Fibroblast of skin of left biceps (primary cell): ENCODE results near the gene GABRG3.
"Not testable (repeated sequence)": the region's sequence is repeated elsewhere in the genome, so short reads cannot be mapped to it uniquely, and the experiment has no call there.

Experiments
- DNase-seq, 2 experiments: peaks; one replicate each; pipeline ENCODE4 v3.0.0-alpha.2; 2013; ENCODE audit warnings: low read depth in 2 of 2

Gene GABRG3

DNA sequence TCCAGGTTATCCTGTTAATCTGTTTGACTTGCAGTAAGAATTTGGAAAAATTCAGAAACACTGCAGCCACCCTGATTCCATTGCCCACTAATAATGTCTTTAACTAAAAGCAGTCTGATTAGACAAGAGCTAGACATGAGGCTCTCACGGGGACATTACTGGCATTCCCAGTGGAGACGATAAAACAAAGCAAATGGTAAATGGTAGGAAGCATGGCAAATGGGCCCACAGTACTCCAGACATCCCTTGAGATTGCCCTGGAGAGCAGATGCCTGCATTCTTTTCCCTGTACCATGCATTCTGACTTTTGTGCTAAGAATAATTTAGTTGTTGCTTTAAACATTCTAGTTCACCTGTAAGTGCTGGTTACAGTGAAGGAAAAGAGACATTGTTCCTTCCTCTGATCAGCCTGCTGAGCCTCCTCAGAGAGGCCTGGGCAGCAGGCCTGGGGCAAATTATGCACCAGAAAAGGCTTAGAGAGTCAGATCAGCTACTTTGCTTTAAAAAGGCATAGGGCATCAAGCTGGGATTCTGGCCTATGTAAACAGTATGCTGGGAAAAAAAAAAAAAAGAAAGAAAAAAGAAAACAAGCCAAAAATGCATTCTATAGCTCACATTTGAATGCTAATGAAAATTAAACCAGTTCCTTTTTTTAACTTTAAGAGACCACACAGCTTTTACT, 204.6 kb downstream of the GABRG3 start:
- DNase-seq = no peak

GRCh38 chr15:27176785-27177406, 205.9 kb downstream of the GABRG3 start:
- DNase-seq = no peak

GRCh38 chr15:27179789-27180188, 208.8 kb downstream of the GABRG3 start:
- no peak for DNase-seq

DNA sequence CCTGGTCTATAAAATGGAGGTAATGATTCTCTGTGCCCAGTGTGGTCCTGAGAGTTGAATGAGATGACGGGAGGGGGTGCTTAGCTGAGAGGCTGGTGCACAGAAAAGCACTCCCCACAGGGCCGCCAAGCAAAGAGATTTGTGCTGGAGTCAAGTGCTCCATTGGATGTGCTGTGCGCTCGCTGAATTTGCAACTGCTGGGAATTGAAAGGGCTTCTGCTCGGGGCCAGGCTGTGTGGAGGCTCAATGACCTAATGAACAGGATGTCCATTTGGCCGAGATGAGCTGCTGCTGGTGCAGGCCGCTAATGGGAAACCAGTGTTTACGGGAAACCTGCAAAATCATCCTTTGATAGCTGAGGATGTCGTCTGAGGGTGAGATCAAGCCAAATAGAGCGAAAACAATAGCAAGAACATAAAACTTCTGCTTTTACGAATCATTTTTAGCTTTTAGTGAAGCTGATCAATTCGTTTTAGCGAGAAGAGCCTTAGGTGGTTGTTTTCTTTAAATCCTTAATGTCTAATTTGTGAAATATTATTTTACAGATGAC, 211.7 kb downstream of the GABRG3 start:
- no peak for DNase-seq

DNA sequence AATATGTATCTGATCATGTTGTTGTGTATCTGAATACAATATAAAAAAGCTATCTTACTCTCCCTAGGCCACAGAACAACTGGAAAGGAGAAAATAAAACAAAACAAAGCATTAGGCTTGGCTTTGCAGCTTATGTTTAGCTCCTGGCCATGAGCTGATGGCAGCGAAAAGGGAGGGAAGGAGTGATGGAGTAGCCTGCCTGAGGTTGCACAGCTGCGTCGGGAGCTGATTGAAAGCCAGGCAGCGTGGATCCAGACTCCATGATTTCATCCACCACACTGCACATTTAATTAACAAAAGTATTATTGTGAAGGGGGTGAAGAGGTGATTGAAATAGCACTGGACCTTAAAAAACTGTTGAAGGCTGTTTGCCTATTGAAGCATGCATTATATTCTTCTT, 212.2 kb downstream of the GABRG3 start:
- peak; percentile 6 to 13 for DNase-seq

DNA sequence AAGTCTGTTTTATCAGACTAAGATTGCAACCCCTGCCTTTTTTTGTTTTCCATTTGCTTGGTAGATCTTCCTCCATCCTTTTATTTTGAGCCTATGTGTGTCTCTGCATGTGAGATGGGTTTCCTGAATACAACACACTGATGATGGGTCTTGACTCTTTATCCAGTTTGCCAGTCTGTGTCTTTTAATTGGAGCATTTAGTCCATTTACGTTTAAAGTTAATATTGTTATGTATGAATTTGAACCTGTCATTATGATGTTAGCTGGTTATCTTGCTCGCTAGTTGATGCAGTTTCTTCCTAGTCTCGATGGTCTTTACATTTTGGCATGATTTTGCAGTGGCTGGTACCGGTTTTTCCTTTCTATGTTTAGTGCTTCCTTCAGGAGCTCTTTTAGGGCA, 220.5 kb downstream of the GABRG3 start:
- not testable (repeated sequence) for DNase-seq

DNA sequence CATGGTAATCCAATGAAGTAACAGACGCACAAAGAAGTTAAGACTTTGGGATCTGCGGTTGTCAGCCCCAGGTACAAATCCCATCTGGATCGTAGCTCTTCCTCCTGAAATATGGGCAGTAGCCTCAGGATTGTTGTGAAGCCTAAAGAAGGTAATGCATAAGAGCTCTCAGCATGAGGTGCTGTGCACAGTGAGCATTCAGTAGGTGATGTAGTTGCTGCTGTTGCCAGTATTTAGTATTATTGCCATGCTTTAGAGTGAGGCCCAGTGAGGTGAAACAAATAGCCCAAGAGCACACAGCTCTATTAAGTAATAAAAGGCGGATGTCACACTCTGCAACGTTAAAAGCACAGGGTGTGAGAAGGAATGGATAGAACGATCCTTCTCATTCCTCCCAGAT, 225.7 kb downstream of the GABRG3 start:
- no peak for DNase-seq

GRCh38 chr15:27201425-27201824, 230.4 kb downstream of the GABRG3 start:
- no peak for DNase-seq

DNA sequence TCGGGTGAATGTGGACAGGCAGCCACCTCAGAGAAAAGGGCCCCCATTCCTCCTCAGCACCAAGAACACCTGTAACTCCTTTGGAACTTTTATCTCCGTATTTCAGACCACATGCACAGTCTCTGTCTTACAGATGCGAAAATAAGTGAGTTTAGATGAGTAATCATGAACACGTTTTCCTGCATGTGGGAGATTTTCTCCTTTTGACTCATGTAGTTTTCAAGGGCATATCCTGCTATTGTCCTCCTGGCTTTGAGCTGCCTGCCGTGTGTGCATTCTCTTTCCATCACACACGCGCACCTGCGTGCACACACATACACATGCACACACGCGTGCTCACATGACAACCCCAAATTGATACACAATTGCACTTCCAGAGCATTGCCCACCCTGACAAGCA, 239.2 kb downstream of the GABRG3 start:
- DNase-seq = no peak

DNA sequence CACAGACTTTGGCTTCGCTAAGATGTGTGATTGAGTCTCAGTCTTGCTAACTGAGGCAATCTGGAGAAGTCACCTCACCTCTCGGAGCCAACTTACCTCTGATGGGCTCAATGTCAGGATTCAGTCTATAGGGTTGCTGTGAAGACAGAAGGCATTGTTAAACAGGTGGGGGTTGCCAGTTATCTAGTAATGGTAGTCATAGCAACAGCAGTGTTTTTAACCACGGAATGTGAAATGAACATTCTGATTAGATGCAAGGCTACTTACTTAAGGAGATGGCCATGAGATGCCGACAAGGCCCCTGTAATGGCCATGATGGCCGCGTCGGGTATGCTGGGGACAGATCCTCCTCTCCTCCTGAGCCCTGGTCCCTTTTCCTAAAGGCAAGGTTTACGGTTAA, 243.1 kb downstream of the GABRG3 start:
- DNase-seq = no peak

DNA sequence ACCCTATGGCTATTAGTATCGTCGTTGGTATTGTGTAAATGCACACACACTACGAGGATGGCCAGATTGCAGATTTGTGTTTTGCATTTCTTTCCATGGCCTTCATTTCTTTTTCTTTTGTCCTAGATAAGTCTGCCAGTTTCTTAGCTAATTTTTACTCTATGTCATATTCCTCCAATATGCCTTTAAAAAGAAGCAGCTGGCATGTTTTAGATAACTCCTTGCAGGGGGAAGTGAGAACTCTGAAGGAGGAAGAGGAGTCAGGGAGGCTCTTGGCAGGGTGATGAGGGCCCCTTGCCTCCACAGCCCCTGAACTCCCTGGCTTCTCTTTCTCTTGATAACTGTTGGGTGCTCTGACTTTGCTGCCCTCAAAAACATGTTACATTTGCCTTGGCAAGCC, 244.0 kb downstream of the GABRG3 start:
- no peak for DNase-seq

GRCh38 chr15:27218426-27218825, 247.4 kb downstream of the GABRG3 start:
- no peak for DNase-seq

- no peak for DNase-seq
These were observed 248.7 kb downstream of the GABRG3 start for GRCh38 chr15:27219636-27220035.

GRCh38 chr15:27220199-27220598, 249.2 kb downstream of the GABRG3 start:
- DNase-seq = no peak

DNA sequence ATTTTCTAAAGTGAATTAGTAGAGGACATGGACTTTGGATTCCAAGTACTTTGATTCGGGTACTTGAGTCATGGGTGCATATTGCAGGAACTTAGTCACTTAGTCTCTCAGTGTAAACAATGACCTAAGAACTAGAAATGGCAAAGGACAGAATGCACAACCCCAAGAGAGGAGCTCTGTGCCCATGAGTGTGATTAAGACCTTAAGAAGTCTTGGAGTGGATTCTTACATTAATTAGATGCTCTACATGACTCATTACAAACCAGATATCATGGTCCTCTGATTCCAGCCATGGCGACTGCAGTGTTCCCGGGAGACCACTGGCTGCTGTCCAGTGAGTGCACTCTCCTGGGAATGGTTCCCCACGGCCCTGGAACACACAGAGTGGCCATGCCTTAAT, 251.5 kb downstream of the GABRG3 start:
- peak in 1 of 2 experiments; percentile 25 for DNase-seq

- no peak for DNase-seq
These were observed 252.2 kb downstream of the GABRG3 start for GRCh38 chr15:27223179-27223578.

- DNase-seq = no peak
These were observed 260.8 kb downstream of the GABRG3 start for GRCh38 chr15:27231811-27232210.

DNA sequence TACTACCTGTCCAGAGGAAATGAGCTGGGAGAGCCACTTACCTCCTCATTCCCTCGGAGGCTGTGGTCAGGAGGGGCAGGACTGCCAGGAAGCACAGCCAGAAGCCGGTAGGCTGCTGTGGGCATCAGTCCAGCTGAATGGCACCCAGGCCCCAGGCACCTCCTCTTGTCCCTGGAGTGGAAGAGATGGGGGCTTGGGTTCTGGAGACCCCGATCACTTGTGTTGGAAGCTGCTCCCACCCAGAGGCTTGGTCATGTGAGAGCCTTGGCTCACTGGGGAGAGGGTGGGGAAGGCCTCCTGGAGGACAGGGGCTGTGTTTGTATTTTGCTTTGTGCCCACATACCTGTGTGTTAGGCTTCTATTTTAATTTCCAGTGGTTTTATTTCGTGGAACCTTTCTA, 261.9 kb downstream of the GABRG3 start:
- no peak for DNase-seq

- DNase-seq = no peak
These were observed 263.6 kb downstream of the GABRG3 start for GRCh38 chr15:27234593-27234992.

DNA sequence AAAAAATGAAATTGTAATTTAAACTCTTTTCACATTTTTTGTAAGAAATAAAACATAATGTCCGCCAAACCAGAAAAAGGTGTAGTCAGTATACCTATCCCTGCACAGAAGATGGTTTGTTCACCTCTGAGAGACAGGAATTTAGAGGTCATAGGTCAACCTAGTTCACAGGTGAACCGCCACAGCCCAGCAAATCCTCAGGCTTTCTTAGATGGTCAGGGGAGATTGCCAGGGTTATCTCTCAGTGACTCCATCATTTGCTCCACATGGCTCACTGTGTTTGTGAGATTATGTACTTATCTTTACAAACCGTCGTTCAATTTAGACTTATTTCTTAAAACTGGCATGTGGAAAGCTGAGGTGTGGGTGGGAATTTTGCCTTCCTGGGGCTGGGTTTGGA, 264.2 kb downstream of the GABRG3 start:
- DNase-seq = no peak

DNA sequence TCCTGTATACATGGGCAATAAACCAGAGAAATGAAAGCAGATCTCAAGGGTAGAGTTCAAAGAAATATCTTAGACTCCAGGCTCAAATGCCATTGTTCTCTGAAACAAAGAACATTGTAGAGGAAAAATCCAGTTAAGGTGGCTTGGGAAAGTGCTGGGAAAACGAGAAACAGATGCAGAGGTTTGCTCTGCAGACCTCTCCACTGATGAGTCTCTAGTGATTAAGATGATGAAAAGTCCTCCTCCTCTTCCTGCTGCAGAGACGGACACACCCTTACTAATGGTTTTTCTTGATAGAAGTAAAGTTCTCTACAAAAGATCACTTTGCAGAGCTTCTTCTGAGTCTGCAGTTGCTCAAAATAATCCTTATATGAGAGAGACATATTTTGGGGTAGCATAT, 264.7 kb downstream of the GABRG3 start:
- no peak for DNase-seq

DNA sequence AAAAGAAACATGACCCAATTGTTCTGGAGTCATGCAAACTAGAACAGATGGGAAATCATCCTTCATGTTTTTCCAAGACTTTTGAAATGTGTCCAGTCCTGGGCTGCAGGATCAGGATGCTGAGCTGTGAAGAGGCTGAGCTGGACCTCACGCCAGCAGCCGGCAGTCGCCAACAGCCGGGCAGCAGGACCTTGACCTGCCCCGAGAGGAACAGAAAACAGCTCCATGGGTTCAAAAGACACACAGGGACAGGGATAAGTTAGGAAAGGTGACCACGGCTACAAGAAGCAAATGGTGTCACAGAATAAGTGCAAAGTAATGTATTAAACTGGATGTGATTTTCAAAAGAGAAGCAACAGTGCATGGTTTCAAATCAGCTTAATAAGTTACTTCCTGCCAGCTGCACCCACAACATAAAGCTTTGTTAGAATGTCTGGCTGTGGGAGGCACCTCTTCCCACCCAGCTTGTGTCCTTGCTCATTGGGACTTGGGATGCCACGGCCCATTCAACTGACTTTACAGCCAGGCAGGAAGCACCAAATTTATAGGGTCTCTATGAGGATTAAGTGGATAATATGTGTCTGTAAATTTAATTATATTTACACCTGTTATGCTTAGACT, 266.4 kb downstream of the GABRG3 start:
- DNase-seq = no peak

GRCh38 chr15:27238209-27238608, 267.2 kb downstream of the GABRG3 start:
- no peak for DNase-seq
